Trophoblast cell (in vitro differentiated cells and primary cell): ENCODE data around the gene ATG4B.

ENCODE experiments used
- DNase-seq, 2 donors: peaks; one replicate each; pipeline ENCODE4 v3.0.0-alpha.2; 2016
- H2AFZ ChIP-seq: 2 replicates; pipeline ENCODE4 v1.6.1; 2013; ENCODE audit warnings: low read length, moderate library complexity, mild to moderate bottlenecking; ENCODE audit not compliant: insufficient read depth, poor library complexity
- H2AK5ac ChIP-seq: 2 replicates; pipeline ENCODE4 v1.6.1; 2013; ENCODE audit warnings: mild to moderate bottlenecking, low read length
- H2BK120ac ChIP-seq: 2 replicates; pipeline ENCODE4 v1.6.1; 2013; ENCODE audit warnings: low read length, mild to moderate bottlenecking, moderate library complexity; ENCODE audit not compliant: insufficient read depth, poor library complexity
- H2BK12ac ChIP-seq: 2 replicates; pipeline ENCODE4 v1.6.1; 2013; ENCODE audit warnings: mild to moderate bottlenecking, low read length, moderate library complexity
- H2BK5ac ChIP-seq: 2 replicates; pipeline ENCODE4 v1.6.1; 2013; ENCODE audit warnings: low read length, low read depth, moderate library complexity, mild to moderate bottlenecking; ENCODE audit not compliant: poor library complexity
- H3K14ac ChIP-seq: 2 replicates; pipeline ENCODE4 v1.6.1; 2013; ENCODE audit warnings: mild to moderate bottlenecking, low read length
- H3K18ac ChIP-seq: 2 replicates; pipeline ENCODE4 v1.6.1; 2013; ENCODE audit warnings: mild to moderate bottlenecking, low read length
- H3K23ac ChIP-seq: 2 replicates; pipeline ENCODE4 v1.6.1; 2013; ENCODE audit warnings: low read length
- H3K27ac ChIP-seq: 2 replicates; pipeline ENCODE4 v1.5.1; 2013; ENCODE audit warnings: low read depth, mild to moderate bottlenecking, inconsistent platforms, low read length, moderate library complexity
- H3K27me3 ChIP-seq: 2 replicates; pipeline ENCODE4 v1.6.1; 2013; ENCODE audit warnings: inconsistent platforms, mild to moderate bottlenecking, low read length, moderate library complexity; ENCODE audit not compliant: insufficient read depth
- H3K36me3 ChIP-seq, 2 experiments: 1 replicate in 1 of 2; 2 replicates in 1 of 2; pipeline ENCODE4 v1.6.1; 2013; ENCODE audit warnings: low read length in 2 of 2, mild to moderate bottlenecking in 2 of 2, moderate library complexity in 1 of 2; ENCODE audit not compliant: insufficient read depth in 2 of 2, control insufficient read depth in 1 of 2
- H3K4ac ChIP-seq: 2 replicates; pipeline ENCODE4 v1.6.1; 2013; ENCODE audit warnings: low read depth, mild to moderate bottlenecking, low read length, moderate library complexity
- H3K4me1 ChIP-seq, 2 experiments: 1 replicate in 1 of 2; 2 replicates in 1 of 2; pipeline ENCODE4 v1.6.1; 2013; ENCODE audit warnings: low read length in 2 of 2, mild to moderate bottlenecking in 2 of 2, moderate library complexity in 1 of 2; ENCODE audit not compliant: insufficient read depth in 2 of 2, control insufficient read depth in 1 of 2
- H3K4me2 ChIP-seq: 2 replicates; pipeline ENCODE4 v1.6.1; 2013; ENCODE audit warnings: inconsistent platforms, mild to moderate bottlenecking, low read length, moderate library complexity
- H3K4me3 ChIP-seq: 2 replicates; pipeline ENCODE4 v1.5.1; 2013; ENCODE audit warnings: mild to moderate bottlenecking, low read depth, low read length, inconsistent platforms
- H3K79me1 ChIP-seq: one replicate; pipeline ENCODE4 v1.6.1; 2013; ENCODE audit warnings: low read length
- H3K79me2 ChIP-seq: 2 replicates; pipeline ENCODE4 v1.6.1; 2013; ENCODE audit warnings: low read length, mild to moderate bottlenecking; ENCODE audit not compliant: control insufficient read depth, insufficient read depth, poor library complexity
- H3K9ac ChIP-seq: 2 replicates; pipeline ENCODE4 v1.6.1; 2013; ENCODE audit warnings: mild to moderate bottlenecking, low read length
- H3K9me3 ChIP-seq: 2 replicates; pipeline ENCODE4 v1.6.1; 2013; ENCODE audit warnings: low read depth, mild to moderate bottlenecking, control low read depth, inconsistent platforms, low read length; ENCODE audit not compliant: insufficient read depth
- H4K12ac ChIP-seq: 2 replicates; pipeline ENCODE4 v1.6.1; 2013; ENCODE audit warnings: low read depth, mild to moderate bottlenecking, low read length, moderate library complexity
- H4K8ac ChIP-seq: 2 replicates; pipeline ENCODE4 v1.6.1; 2013; ENCODE audit warnings: low read depth, mild to moderate bottlenecking, low read length, moderate library complexity
- H4K91ac ChIP-seq: one replicate; pipeline ENCODE4 v1.6.1; 2013; ENCODE audit warnings: low read depth, mild to moderate bottlenecking, low read length, moderate library complexity
- WGBS: extraction: QIAGEN DNeasy Blood & Tissue Kit; methylation state at CpG from one replicate; pipeline ENCODE4 v1.1.7; 2013; ENCODE audit warnings: missing lambda C conversion rate; ENCODE audit not compliant: insufficient read length, insufficient coverage; ENCODE audit errors: extremely low coverage; 5-methylcytosine and 5-hydroxymethylcytosine counted together

ATG4B gene

DNA sequence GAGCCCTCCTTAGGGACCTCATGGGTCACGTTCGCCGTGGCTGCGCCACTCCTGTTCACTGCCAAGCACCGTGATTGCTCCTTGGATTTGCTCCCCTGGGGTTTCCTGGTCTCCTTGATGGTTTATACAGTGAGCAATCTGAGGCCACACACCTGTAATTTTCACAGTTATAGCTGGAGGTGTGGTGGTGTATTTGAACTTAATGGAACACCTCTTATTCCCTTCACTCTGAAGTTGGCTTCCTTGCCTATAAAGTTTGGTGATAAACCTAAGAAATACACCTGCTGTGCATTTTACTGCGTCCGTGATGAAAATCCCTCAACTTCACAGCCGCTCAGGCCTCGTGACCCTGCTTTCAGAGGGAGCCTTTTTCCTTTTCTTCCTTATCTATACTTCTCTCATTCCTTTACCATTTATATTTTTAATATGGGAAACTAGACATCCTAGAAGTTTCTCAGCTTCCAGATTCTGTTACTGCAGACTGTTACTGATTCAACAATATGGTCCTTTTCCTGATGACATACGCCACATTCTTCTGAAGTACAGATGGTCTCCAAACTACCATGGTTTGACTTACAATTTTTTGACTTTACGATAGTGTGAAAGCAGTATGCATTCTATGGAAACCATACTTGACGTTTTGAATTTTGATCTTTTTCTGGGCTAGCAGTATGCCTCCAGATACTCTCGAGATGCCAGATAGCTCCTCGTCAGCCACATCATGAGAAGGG is 8.6 kb downstream of the ATG4B start:
- H4K8ac ChIP-seq: no peak overlapping the region
- peaks cover 4% of the 10 kb centered on the region for H3K79me2 ChIP-seq
- H4K12ac ChIP-seq: no peak overlapping the region
- no peak overlapping the region for H2AK5ac ChIP-seq
- WGBS: no CpG with 5 or more reads among the region's 14 CpGs
- H3K18ac ChIP-seq: no peak overlapping the region
- peaks cover 2 to 4% of the 10 kb centered on the region in 2 experiments for H3K36me3 ChIP-seq
- peak overlapping the region; percentile 3 for H3K4ac ChIP-seq
- no peak overlapping the region for H3K23ac ChIP-seq
- H2AFZ ChIP-seq: no peak overlapping the region
- H2BK5ac ChIP-seq: no peak overlapping the region
- peak overlapping the region; percentile 14 for H3K9ac ChIP-seq
- no peaks in the 10 kb centered on the region for H3K27me3 ChIP-seq
- no peak overlapping the region for H2BK120ac ChIP-seq
- H3K4me3 ChIP-seq: no peak overlapping the region
- no peak overlapping the region for H4K91ac ChIP-seq
- DNase-seq: no peak
- H3K14ac ChIP-seq: no peak overlapping the region
- H3K4me2 ChIP-seq: no peak overlapping the region
- H3K4me1 ChIP-seq: peaks cover 2% of the 10 kb centered on the region in 2 experiments
- H3K27ac ChIP-seq: no peak overlapping the region
- no peaks in the 10 kb centered on the region for H3K79me1 ChIP-seq
- H3K9me3 ChIP-seq: no peaks in the 10 kb centered on the region
- H2BK12ac ChIP-seq: no peak overlapping the region

DNA sequence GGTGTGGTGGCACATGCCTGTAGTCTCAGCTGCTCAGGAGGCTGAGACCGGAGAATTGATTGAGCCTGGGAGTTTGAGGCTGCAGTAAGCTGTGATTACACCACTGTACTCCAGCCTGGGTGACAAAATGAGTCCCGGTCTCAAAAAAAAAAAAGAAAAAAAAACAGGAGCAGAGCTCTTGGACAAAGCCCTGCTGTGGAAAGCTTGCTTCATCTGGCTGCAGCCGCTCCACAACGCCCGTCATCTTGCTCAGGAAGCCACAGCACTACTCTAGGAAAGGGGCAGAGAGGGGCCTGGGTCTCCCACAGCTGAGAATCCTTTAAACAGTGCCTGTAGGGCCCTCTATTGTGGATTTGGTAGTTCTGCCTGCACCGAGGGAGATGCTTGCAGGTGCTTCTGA is 11.0 kb downstream of the ATG4B start:
- Histone ChIP-seq H4K91ac (no peak overlapping the region), H3K9me3 (no peaks in the 10 kb centered on the region), H2BK5ac (no peak overlapping the region), H3K79me2 (peaks cover 2% of the 10 kb centered on the region), H2AFZ (no peak overlapping the region), H3K79me1 (no peaks in the 10 kb centered on the region), H2AK5ac (no peak overlapping the region), H3K18ac (no peak overlapping the region), H4K12ac (no peak overlapping the region), H3K27ac (no peak overlapping the region), H3K27me3 (no peaks in the 10 kb centered on the region), H3K36me3 (peaks cover 13 to 24% of the 10 kb centered on the region in 2 experiments), H3K4me3 (no peak overlapping the region), H4K8ac (no peak overlapping the region), H3K14ac (no peak overlapping the region), H3K4me1 (peaks cover 2% of the 10 kb centered on the region in 2 experiments), H2BK120ac (no peak overlapping the region), H2BK12ac (no peak overlapping the region), H3K9ac (no peak overlapping the region), H3K4ac (peak overlapping the region; percentile 34), H3K23ac (no peak overlapping the region), H3K4me2 (no peak overlapping the region)
- no CpG with 5 or more reads among the region's 6 CpGs for WGBS
- no peak for DNase-seq

GRCh38 chr2:241649404-241649803 is 11.9 kb downstream of the ATG4B start:
- Histone ChIP-seq H2BK5ac (no peak overlapping the region), H3K79me1 (no peaks in the 10 kb centered on the region)

DNA sequence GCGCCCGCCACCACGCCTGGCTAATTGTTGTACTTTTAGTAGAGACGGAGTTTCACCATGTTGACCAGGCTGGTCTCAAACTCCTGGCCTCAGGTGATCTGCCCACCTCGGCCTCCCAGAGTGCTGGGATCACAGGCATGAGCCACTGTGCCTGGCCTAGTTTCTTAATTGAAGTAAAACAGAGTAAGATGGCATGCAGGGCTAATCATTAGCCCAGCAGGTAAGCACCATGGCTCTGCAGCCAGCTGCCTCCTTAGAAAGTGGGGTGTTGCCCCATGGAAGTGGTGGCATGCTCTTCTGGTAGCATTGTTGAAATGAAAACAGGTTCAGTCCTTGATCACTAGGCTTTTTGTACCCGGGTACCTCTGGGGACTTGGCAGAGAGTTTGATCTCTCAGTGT is 12.4 kb downstream of the ATG4B start:
- no peaks in the 10 kb centered on the region for H3K9me3 ChIP-seq
- H3K14ac ChIP-seq: no peak overlapping the region
- no CpG with 5 or more reads among the region's 6 CpGs for WGBS
- H3K18ac ChIP-seq: no peak overlapping the region
- no peak overlapping the region for H4K91ac ChIP-seq
- H3K4me1 ChIP-seq: peaks cover 2% of the 10 kb centered on the region in 2 experiments
- H3K9ac ChIP-seq: no peak overlapping the region
- no peaks in the 10 kb centered on the region for H3K79me1 ChIP-seq
- no peaks in the 10 kb centered on the region for H3K27me3 ChIP-seq
- no peak overlapping the region for H2BK5ac ChIP-seq
- no peak overlapping the region for H2BK120ac ChIP-seq
- no peak for DNase-seq
- no peak overlapping the region for H3K4ac ChIP-seq
- no peak overlapping the region for H4K8ac ChIP-seq
- H3K23ac ChIP-seq: no peak overlapping the region
- H3K36me3 ChIP-seq: peaks cover 19 to 31% of the 10 kb centered on the region in 2 experiments
- no peak overlapping the region for H4K12ac ChIP-seq
- H3K27ac ChIP-seq: no peak overlapping the region
- peaks cover 2% of the 10 kb centered on the region for H3K79me2 ChIP-seq
- H2AK5ac ChIP-seq: no peak overlapping the region
- no peak overlapping the region for H3K4me3 ChIP-seq
- no peak overlapping the region for H2BK12ac ChIP-seq
- no peak overlapping the region for H3K4me2 ChIP-seq
- no peak overlapping the region for H2AFZ ChIP-seq

More at GRCh38 chr2:241649404-241649803, 11.9 kb downstream of the ATG4B start:
- no peak overlapping the region for H2AK5ac ChIP-seq
- H3K79me2 ChIP-seq: peaks cover 2% of the 10 kb centered on the region
- H4K8ac ChIP-seq: no peak overlapping the region
- no peak for DNase-seq
- peak overlapping the region; percentile 43 for H3K9ac ChIP-seq
- H3K27ac ChIP-seq: no peak overlapping the region
- H3K4ac ChIP-seq: peak overlapping the region; percentile 21
- no peaks in the 10 kb centered on the region for H3K27me3 ChIP-seq
- peaks cover 14 to 25% of the 10 kb centered on the region in 2 experiments for H3K36me3 ChIP-seq
- no peak overlapping the region for H3K14ac ChIP-seq
- H3K4me3 ChIP-seq: no peak overlapping the region
- H2AFZ ChIP-seq: no peak overlapping the region
- peaks cover 2% of the 10 kb centered on the region in 2 experiments for H3K4me1 ChIP-seq
- H4K12ac ChIP-seq: no peak overlapping the region
- H3K4me2 ChIP-seq: no peak overlapping the region
- H3K9me3 ChIP-seq: no peaks in the 10 kb centered on the region
- H2BK120ac ChIP-seq: no peak overlapping the region
- H4K91ac ChIP-seq: no peak overlapping the region
- H3K18ac ChIP-seq: no peak overlapping the region
- H3K23ac ChIP-seq: no peak overlapping the region
- WGBS: no CpG with 5 or more reads among the region's 4 CpGs
- no peak overlapping the region for H2BK12ac ChIP-seq
